CD4-positive, alpha-beta T cell (primary cell): Measurements from ENCODE around the gene CEBPE. TPM values are rescaled to one million over a fixed set of nuclear protein-coding genes. Genes with fewer than 3 reads are reported as not detected.

Experiments used
- ATAC-seq: fragments of 200-7000 bp; cut with Tn5 transposase; one replicate; pipeline ENCODE4 v1.10.0; 2022; ENCODE audit warnings: mild to moderate bottlenecking; ENCODE audit not compliant: poor library complexity
- CTCF ChIA-PET: fragments of 350-600 bp; sonication (Branson Sonifier 250); formaldehyde crosslinking; loops from one replicate; lab custom pipeline; 2021; ENCODE audit warnings: antibody characterized with exemption, inconsistent platforms; lab: Charles Lee
- POLR2A ChIA-PET: fragments of 350-600 bp; sonication (Branson Sonifier 250); formaldehyde crosslinking; loops from one replicate; lab custom pipeline; 2021; ENCODE audit warnings: antibody characterized with exemption, inconsistent platforms; lab: Charles Lee
- DNase-seq, 14 experiments: peaks; one replicate each; pipeline ENCODE4 v3.0.0-alpha.2; 2013 to 2020; ENCODE audit warnings: mixed read lengths in 2 of 14
- H3K27ac ChIP-seq, 2 donors: one replicate each; pipeline versions ENCODE4 v1.5.1 to v1.7.0; 2013; ENCODE audit warnings: low read length in 2 of 2, low read depth in 1 of 2, mild to moderate bottlenecking in 1 of 2
- H3K27me3 ChIP-seq, 2 experiments: 1 replicate in 1 of 2; 2 replicates in 1 of 2; pipeline versions ENCODE4 v1.6.1 to v1.7.0; 2013; ENCODE audit warnings: low read length in 2 of 2, control low read depth in 1 of 2, mild to moderate bottlenecking in 1 of 2, moderate library complexity in 1 of 2; ENCODE audit not compliant: insufficient read depth in 2 of 2, control insufficient read depth in 1 of 2
- H3K36me3 ChIP-seq: one replicate; pipeline ENCODE4 v1.6.1; 2013; ENCODE audit warnings: low read length, control low read depth; ENCODE audit not compliant: insufficient read depth
- H3K4me1 ChIP-seq: one replicate; pipeline ENCODE4 v1.6.1; 2013; ENCODE audit warnings: low read length, control low read depth; ENCODE audit not compliant: insufficient read depth
- H3K4me3 ChIP-seq: one replicate; pipeline ENCODE4 v1.5.1; 2013; ENCODE audit warnings: mild to moderate bottlenecking, low read length, moderate library complexity
- H3K9me3 ChIP-seq, 2 experiments: 1 replicate in 1 of 2; 2 replicates in 1 of 2; pipeline versions ENCODE4 v1.6.1 to v1.7.0; 2013; ENCODE audit warnings: low read length in 2 of 2, mild to moderate bottlenecking in 2 of 2, control low read depth in 1 of 2, moderate library complexity in 1 of 2; ENCODE audit not compliant: control insufficient read depth in 1 of 2, insufficient read depth in 1 of 2
- H3K27ac Mint-ChIP-seq: one replicate; pipeline ENCODE4 v1.8.0; 2020; ENCODE audit warnings: mixed read lengths
- H3K27me3 Mint-ChIP-seq: one replicate; pipeline ENCODE4 v1.8.0; 2021; ENCODE audit warnings: mixed read lengths
- H3K36me3 Mint-ChIP-seq: one replicate; pipeline ENCODE4 v1.8.0; 2021; ENCODE audit warnings: low read depth, mixed read lengths
- H3K4me1 Mint-ChIP-seq: one replicate; pipeline ENCODE4 v1.8.0; 2021; ENCODE audit warnings: low read depth, mixed read lengths
- H3K4me3 Mint-ChIP-seq: one replicate; pipeline ENCODE4 v1.8.0; 2020; ENCODE audit warnings: mild to moderate bottlenecking, mixed read lengths
- H3K9me3 Mint-ChIP-seq: one replicate; pipeline ENCODE4 v1.8.0; 2020; ENCODE audit warnings: mixed read lengths
- CTCF ChIP-seq: fragments of 200-600 bp; IDR thresholded peaks from one replicate; pipeline ENCODE4 v1.8.0; 2022; ENCODE audit warnings: antibody characterized with exemption, mild to moderate bottlenecking
- intact Hi-C, 2 experiments: fragments of 100-400 bp; cut with DNase I in 1 of 2; cut with micrococcal nuclease in 1 of 2; formaldehyde crosslinking; loops; one replicate each; pipeline versions ENCODE4 v1.15.1 to v1.9.0; 2023 to 2025; cut with DNase I, micrococcal nuclease
- polyA plus RNA-seq, 2 donors: library from polyadenylated mRNA; unstranded; fragments of 120-200 nt; gene quantifications; one replicate each; pipeline ENCODE4 v1.2.1, GENCODE V29; 2013
- total RNA-seq, 174 experiments: library from RNA in 2 of 174; stranded (reverse) in 2 of 174; gene quantifications; one replicate each; pipeline ENCODE4 v1.2.3 and lab custom pipeline; 2021 to 2026

The CEBPE gene
- total RNA-seq, result not detected
- polyA plus RNA-seq (2013, experiment 1 of 2), result 1.2 TPM
- polyA plus RNA-seq (2013, experiment 2 of 2), result 0.57 TPM
- 0 to 2.1 (median 0.30) reads per million in 172 experiments for total RNA-seq (lab: John Stamatoyannopoulos, UW)

DNA sequence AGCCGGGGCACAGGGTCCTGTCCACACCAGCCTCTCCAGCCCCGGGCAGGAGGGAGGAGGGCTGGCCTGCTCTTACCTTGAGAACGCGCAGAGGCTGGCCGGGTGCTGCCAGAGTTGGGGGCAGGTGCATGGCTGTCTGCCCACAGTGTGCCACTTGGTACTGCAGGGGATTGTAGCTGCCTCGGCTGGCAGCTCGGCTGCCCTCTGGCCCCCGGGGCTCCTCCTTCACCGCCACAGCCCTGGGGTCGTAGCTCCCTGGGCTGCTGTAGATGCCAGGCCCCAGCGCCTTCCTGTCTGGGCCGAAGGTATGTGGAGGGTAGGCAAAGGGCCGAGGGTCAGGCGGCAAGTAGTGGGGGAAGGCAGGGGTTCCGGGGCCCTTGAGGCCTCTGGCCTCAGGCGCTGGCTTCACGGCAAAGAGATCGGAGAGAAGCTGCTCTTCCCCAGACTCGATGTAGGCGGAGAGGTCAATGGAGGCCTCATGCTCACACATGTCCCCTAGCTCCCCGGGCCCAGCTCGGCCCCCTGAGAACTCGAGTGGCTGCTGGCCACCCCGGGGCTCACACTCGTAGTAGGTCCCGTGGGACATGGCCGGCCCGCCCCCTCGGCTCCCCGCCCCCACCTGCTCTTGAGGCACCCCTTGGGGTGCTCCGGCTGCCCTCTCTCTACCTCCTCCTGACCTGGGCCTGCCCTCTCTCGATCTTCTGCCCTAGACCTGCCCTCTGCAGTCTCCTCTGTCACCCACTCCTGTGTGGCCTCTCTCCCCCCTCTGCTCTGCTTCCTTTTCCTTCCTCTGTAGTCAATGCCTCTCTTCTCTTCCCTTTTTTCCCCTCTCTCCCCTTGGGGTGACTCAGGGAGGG is at the start of gene CEBPE:
Gene CEBPE, minus strand, starts transcription at position 750 of the 857 bp plus-strand sequence. Its CDS starts 164 bp downstream, at position 586.
- ChIA-PET CTCF (interaction anchor here (2.9 kb wide), 1 partner anchor 68 kb away, joined by 29 read pairs; no protein-coding TSS in a partner anchor), POLR2A (interaction anchor here (1.0 to 6.1 kb wide), 5 partner anchors 17 to 203 kb away, joined by 3 to 135 read pairs (median 15); partner anchors contain the start of genes ACIN1, C14orf119, HAUS4 and PABPN1)
- peak within 1 kb of the TSS; percentile 80 for H3K4me3 Mint-ChIP-seq
- H3K27me3 ChIP-seq, result no peaks in the 10 kb centered on the region
- H3K9me3 Mint-ChIP-seq, result no peaks in the 10 kb centered on the region
- peaks cover 61% of the 10 kb centered on the region for H3K4me1 Mint-ChIP-seq
- ATAC-seq, result no peak
- peaks cover 57% of the 10 kb centered on the region for H3K4me1 ChIP-seq
- peak within 1 kb of the TSS; percentile 7 for H3K4me3 ChIP-seq
- no peaks in the 10 kb centered on the region for H3K36me3 ChIP-seq
- peak within 1 kb of the TSS; percentile 94 for H3K27ac Mint-ChIP-seq
- H3K27ac ChIP-seq, result peak within 1 kb of the TSS; percentile 55 to 80
- H3K9me3 ChIP-seq, result no peaks in the 10 kb centered on the region
- H3K27me3 Mint-ChIP-seq, result no peaks in the 10 kb centered on the region
- H3K36me3 Mint-ChIP-seq, result no peaks in the 10 kb centered on the region
- peak in 4 of 14 experiments; percentile 8 to 44 (median 22) for DNase-seq
- intact Hi-C loops, result loop anchor here in 1 of 2 experiments (2.0 kb wide), 1 partner anchor 22 kb away; no protein-coding TSS in a partner anchor
- TF ChIP-seq CTCF, result no peak

DNA sequence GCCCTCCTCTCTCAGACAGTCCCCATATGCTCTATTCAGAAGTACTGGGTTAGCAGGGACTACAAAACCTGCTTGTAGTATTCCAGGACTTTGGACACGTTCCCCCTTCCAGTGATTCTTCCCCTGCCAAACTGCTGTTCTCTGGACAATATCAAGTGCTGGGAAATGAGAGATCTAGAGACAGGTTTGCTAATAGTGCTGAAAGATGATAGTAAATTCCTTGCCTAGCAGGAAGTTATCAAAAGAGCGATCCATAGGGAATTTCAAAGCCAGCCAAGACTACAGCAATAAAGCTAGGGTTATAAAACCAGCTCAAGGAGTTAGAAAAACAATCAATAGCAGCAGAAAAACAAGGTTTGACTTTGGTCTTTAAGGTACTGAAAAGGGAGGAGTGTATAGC is 49.2 kb upstream of the CEBPE start:
- DNase-seq (no peak), ATAC-seq (no peak)
- peaks cover 16% of the 10 kb centered on the region for H3K4me1 Mint-ChIP-seq
- Histone ChIP-seq H3K4me1 (peaks cover 9% of the 10 kb centered on the region), H3K4me3 (no peak overlapping the region), H3K27ac (no peak overlapping the region), H3K27me3 (no peaks in the 10 kb centered on the region), H3K9me3 (no peaks in the 10 kb centered on the region), H3K36me3 (no peaks in the 10 kb centered on the region)
- no peak for TF ChIP-seq CTCF
- H3K36me3 Mint-ChIP-seq, result no peaks in the 10 kb centered on the region
- intact Hi-C loops, result no loop called here
- H3K27me3 Mint-ChIP-seq, result no peaks in the 10 kb centered on the region
- H3K27ac Mint-ChIP-seq, result no peak overlapping the region
- H3K4me3 Mint-ChIP-seq, result no peak overlapping the region
- CTCF ChIA-PET, result no interaction called here
- no peaks in the 10 kb centered on the region for H3K9me3 Mint-ChIP-seq
- POLR2A ChIA-PET, result no interaction called here

DNA sequence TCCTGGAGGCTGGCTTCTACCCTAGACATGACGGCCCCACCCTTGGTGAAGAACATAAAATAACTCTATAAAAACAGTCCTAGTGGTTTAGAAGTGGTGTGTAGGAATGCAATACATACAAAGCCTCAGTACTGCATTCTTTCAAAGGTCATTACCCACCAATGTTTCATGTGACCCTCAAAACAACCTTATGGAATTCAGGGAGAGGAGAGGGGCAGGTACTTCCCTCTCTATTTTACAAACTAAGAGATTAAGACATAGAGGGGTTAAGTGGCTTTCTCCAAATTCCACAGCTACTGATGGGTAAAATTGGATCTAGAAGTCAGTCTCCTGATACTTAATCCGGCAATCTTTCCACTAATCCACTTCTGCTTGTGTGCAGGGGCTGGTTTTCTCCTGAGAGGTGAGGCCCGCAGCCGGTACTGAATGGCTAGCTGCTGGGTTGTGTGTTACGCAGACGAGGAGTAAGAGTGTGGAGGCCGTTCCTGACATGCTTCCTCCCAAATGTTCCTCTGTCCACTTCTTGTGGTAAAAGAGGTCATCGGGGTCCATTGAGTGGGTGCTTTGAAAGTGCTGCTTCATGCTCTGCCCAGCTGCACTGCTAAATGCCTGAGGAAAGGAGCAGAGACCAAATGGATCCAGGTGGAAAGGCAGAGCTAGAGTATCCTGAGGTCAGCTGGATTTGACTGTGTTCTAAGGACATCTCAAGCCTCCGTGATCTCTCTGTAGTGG is 48.2 kb upstream of the CEBPE start:
- ChIA-PET POLR2A (no interaction called here), CTCF (no interaction called here)
- Mint-ChIP-seq H3K36me3 (no peaks in the 10 kb centered on the region), H3K27me3 (no peaks in the 10 kb centered on the region), H3K4me1 (peaks cover 15% of the 10 kb centered on the region), H3K9me3 (no peaks in the 10 kb centered on the region), H3K27ac (no peak overlapping the region), H3K4me3 (no peak overlapping the region)
- intact Hi-C loops, result no loop called here
- Histone ChIP-seq H3K27me3 (no peaks in the 10 kb centered on the region), H3K36me3 (no peaks in the 10 kb centered on the region), H3K4me3 (no peak overlapping the region), H3K9me3 (no peaks in the 10 kb centered on the region), H3K27ac (no peak overlapping the region), H3K4me1 (peaks cover 14% of the 10 kb centered on the region)
- TF ChIP-seq CTCF, result no peak
- DNase-seq (no peak), ATAC-seq (no peak)
